ENCODE data around the gene TSPAN5. TPM values are rescaled to one million over a fixed set of nuclear protein-coding genes. Genes with fewer than 3 reads are reported as not detected.

Gene TSPAN5
- total and polyA plus RNA-seq, 9 of the 15 experiments (the other 6 are each of a cell fraction or from before 2014, with no cell fraction given) = 0.58 to 6.6 (median 0.73) TPM

DNA sequence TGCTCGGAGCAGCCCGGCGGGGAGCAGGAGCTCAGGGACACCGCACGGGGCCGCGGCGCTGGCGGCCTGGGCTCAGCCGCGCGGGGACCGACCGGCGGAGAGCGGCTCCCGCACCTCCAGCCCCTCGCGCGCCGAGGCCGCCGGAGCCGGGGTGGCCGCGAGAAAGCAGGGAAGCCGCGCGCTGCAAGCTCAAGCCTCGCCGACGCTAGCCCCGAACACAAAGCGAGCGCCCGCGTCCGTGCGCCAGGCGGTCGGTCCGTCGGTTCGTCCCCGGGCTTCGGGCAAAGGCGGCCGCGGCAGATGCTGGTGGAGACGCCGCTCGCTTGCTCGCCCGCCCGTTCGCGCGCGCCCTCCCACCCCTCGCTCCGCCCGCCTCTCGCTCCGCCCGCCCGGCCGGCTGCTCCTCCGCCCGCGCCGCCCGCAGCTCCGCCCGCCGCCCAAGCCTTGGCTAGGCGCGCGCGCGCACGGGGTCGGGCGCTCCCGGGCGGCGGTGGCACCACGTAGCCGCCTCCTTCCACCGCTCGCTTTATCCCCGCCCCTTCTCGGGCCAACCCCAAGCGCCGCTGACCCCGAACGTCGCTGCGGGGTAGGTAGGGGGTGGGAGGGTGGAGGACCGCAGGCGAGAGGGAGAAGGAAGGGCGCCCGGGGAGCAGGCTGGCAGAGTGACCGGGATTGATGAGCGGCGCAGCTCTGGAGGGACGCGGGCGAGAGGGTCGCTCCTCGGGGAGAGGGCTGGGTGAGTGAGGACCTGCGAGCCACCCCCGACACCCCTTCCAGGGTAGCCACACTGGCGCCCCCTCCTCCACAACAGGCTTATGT is at the start of gene TSPAN5 (continued):
- TF ChIP-seq E2F6 (IDR thresholded peaks at IDR 0.05; ENCODE audit: borderline replicate concordance in 1 of 2, extremely low read depth in 1 of 2, insufficient read depth in 1 of 2, insufficient read length in 1 of 2, low read depth in 1 of 2, low read length in 1 of 2, poor library complexity in 1 of 2, severe bottlenecking in 1 of 2) = peak; percentile 34 to 74
- TF ChIP-seq, protein P1, sequence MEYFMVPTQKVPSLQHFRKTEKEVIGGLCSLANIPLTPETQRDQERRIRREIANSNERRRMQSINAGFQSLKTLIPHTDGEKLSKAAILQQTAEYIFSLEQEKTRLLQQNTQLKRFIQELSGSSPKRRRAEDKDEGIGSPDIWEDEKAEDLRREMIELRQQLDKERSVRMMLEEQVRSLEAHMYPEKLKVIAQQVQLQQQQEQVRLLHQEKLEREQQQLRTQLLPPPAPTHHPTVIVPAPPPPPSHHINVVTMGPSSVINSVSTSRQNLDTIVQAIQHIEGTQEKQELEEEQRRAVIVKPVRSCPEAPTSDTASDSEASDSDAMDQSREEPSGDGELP (CRISPR knock-in tag; IDR thresholded peaks at IDR 0.05; ENCODE audit: borderline replicate concordance) = peak; percentile 32; the same call in 1 of the 2 replicates
- peak; percentile 60 for TF ChIP-seq POLR2G (IDR thresholded peaks at IDR 0.05; ENCODE audit: low read depth, low read length)
- TF ChIP-seq RB1 (IDR thresholded peaks at IDR 0.05; ENCODE audit: low read depth) = 0 out of 2 replicates have a peak, but pooled peaks have one; percentile 25
- TF ChIP-seq L3MBTL2 (IDR thresholded peaks at IDR 0.05) = peak; percentile 73
- TF ChIP-seq ZBTB1 (CRISPR knock-in tag; IDR thresholded peaks at IDR 0.05; ENCODE audit: borderline replicate concordance, low read depth) = peak; percentile 72
- no peak for TF ChIP-seq FOXA1 (IDR thresholded peaks at IDR 0.05; ENCODE audit: borderline replicate concordance)
- TF ChIP-seq MAFF (IDR thresholded peaks at IDR 0.05; ENCODE audit: low read length) = no peak
- peak; percentile 35; the same call in 1 of the 2 replicates for TF ChIP-seq RBFOX2 (IDR thresholded peaks at IDR 0.05; ENCODE audit: low read depth, low read length)
- 0 out of 2 replicates have a peak, but pooled peaks have one; percentile 35 for TF ChIP-seq SP1 (CRISPR knock-in tag; IDR thresholded peaks at IDR 0.05)
- TF ChIP-seq MYNN (IDR thresholded peaks at IDR 0.05) = no peak
- TF ChIP-seq MYNN (CRISPR knock-in tag; IDR thresholded peaks at IDR 0.05) = no peak
- 0 out of 4 replicates have a peak, but pooled peaks of 1 of the 2 experiments have one; percentile 19 for TF ChIP-seq MAZ (CRISPR knock-in tag; conservative IDR thresholded peaks at IDR 0.05 in 1 of 2, IDR thresholded peaks at IDR 0.05 in 1 of 2)
- peak; percentile 31 for TF ChIP-seq CXXC5 (CRISPR knock-in tag; IDR thresholded peaks at IDR 0.05)
- peak; percentile 21; the same call in 1 of the 2 replicates for TF ChIP-seq ZFX (CRISPR knock-in tag; IDR thresholded peaks at IDR 0.05)
- TF ChIP-seq ZNF384 (IDR thresholded peaks at IDR 0.05; ENCODE audit: low read depth, low read length) = no peak
- TF ChIP-seq NR2C2 (CRISPR knock-in tag; IDR thresholded peaks at IDR 0.05) = no peak
- TF ChIP-seq NR2C2 (tag; IDR thresholded peaks at IDR 0.05) = peak; percentile 27; the same call in 1 of the 2 replicates
- peak; percentile 85 for TF ChIP-seq ZNF263 (CRISPR knock-in tag; IDR thresholded peaks at IDR 0.05; ENCODE audit: borderline replicate concordance)

All from K562 (cell line).